ENCODE data around the gene CHST1.

CHST1 gene

GRCh38 chr11:45665206-45665932, at the start of gene CHST1:
TSS of gene CHST1 (minus strand) at chr11:45665622. CDS start at chr11:45650923, 14,699 bp downstream.
- H3K4me3 ChIP-seq (ENCODE audit: low read depth, low read length): peak within 1 kb of the TSS; percentile 45
- no peak for TF ChIP-seq CTCF (IDR thresholded peaks at IDR 0.05; ENCODE audit: low read depth, low read length)
- peak; percentile 13 for DNase-seq (ENCODE audit: low read depth, low spot score)
- in situ Hi-C loops (cut with HindIII; ENCODE audit: low sequenced_read_pairs): loop anchor here (25.0 kb wide), 1 partner anchor 278 kb away; no protein-coding TSS in a partner anchor

GRCh38 chr11:45713573-45713972, 48.2 kb upstream of the CHST1 start:
- no peak for DNase-seq (ENCODE audit: low read depth, low spot score)
- no peak overlapping the region for H3K4me3 ChIP-seq (ENCODE audit: low read depth, low read length)
- no peak for TF ChIP-seq CTCF (IDR thresholded peaks at IDR 0.05; ENCODE audit: low read depth, low read length)
- in situ Hi-C loops (cut with HindIII; ENCODE audit: low sequenced_read_pairs): no loop called here

GRCh38 chr11:45710561-45710960, 45.1 kb upstream of the CHST1 start:
- no peak for DNase-seq (ENCODE audit: low read depth, low spot score)
- TF ChIP-seq CTCF (IDR thresholded peaks at IDR 0.05; ENCODE audit: low read depth, low read length): no peak
- no peak overlapping the region for H3K4me3 ChIP-seq (ENCODE audit: low read depth, low read length)
- in situ Hi-C loops (cut with HindIII; ENCODE audit: low sequenced_read_pairs): no loop called here

GRCh38 chr11:45708887-45709663, 43.7 kb upstream of the CHST1 start:
- no peak overlapping the region for H3K4me3 ChIP-seq (ENCODE audit: low read depth, low read length)
- no peak for DNase-seq (ENCODE audit: low read depth, low spot score)
- in situ Hi-C loops (cut with HindIII; ENCODE audit: low sequenced_read_pairs): no loop called here
- no peak for TF ChIP-seq CTCF (IDR thresholded peaks at IDR 0.05; ENCODE audit: low read depth, low read length)

GRCh38 chr11:45704635-45705034, 39.2 kb upstream of the CHST1 start:
- no peak overlapping the region for H3K4me3 ChIP-seq (ENCODE audit: low read depth, low read length)
- DNase-seq (ENCODE audit: low read depth, low spot score): no peak
- in situ Hi-C loops (cut with HindIII; ENCODE audit: low sequenced_read_pairs): no loop called here
- TF ChIP-seq CTCF (IDR thresholded peaks at IDR 0.05; ENCODE audit: low read depth, low read length): no peak

- no peak overlapping the region for H3K4me3 ChIP-seq (ENCODE audit: low read depth, low read length)
- no peak for DNase-seq (ENCODE audit: low read depth, low spot score)
- no peak for TF ChIP-seq CTCF (IDR thresholded peaks at IDR 0.05; ENCODE audit: low read depth, low read length)
- in situ Hi-C loops (cut with HindIII; ENCODE audit: low sequenced_read_pairs): no loop called here
Observed at GRCh38 chr11:45704133-45704532, 38.7 kb upstream of the CHST1 start.
